ENCODE measurements around the gene ZFP36L2.

Gene ZFP36L2

DNA sequence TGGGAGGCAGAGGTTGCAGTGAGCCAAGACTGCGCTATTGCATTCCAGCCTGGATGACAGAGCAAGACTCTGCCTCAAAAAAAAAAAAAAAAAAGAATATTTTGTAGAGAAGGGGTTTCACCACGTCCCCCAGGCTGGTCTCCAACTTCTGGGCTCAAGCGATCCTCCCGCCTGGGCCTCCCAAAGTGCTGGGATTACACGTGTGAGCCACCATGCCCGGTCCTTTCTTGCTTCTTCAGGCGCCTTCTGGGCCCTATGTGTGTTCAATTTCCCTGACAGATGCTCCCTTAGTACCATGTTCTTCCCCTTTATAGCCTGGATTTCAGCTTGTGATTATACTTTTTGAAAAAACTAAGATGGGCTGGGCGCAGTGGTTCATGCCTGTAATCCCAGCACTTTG is 9.8 kb downstream of the ZFP36L2 start:
- no peak overlapping the region for H3K4me3 ChIP-seq (ENCODE audit: low read depth, low read length)
- no peaks in the 10 kb centered on the region for H3K27me3 ChIP-seq (ENCODE audit: insufficient read depth, low read length)
- H2AFZ ChIP-seq (ENCODE audit: low read length, unreplicated experiment) = no peak overlapping the region
- peaks cover 13% of the 10 kb centered on the region for H3K79me2 ChIP-seq (ENCODE audit: control insufficient read depth, insufficient read depth, low read length, unreplicated experiment)
- no peaks in the 10 kb centered on the region for H3K36me3 ChIP-seq (ENCODE audit: insufficient read depth, low read length)
- H3K27ac ChIP-seq (ENCODE audit: low read depth, low read length) = no peak overlapping the region
- peaks cover 26% of the 10 kb centered on the region for H3K4me1 ChIP-seq (ENCODE audit: control insufficient read depth, insufficient read depth, low read length, unreplicated experiment)

DNA sequence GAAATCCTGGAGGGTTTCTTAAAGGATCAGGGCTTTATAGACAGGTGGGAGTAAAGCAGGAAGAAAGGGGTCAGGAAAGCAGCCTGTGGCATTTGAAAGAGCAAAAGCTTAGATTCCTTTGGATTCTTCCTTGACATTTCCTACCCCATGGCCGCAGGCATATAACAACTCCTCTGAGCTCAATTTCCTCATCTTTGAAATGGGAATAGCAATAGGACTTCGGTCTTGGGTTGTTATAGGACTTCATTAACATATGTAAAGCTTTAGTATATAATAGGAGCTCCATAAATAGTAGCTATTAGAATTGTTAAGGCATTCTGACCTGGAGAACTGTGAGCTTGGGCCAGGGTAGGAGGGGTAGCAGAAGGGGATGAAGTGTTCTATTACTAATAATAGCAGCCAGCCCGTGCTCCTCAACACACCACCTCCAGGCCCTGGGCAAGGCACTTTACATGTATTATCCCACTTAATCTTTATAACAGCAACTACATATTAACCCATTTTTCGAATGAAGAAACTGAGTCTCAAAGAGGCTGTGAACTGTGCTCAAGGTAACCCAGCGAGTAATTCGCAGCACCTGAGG is 10.6 kb downstream of the ZFP36L2 start:
- H3K4me1 ChIP-seq (ENCODE audit: control insufficient read depth, insufficient read depth, low read length, unreplicated experiment) = peaks cover 18% of the 10 kb centered on the region
- H3K36me3 ChIP-seq (ENCODE audit: insufficient read depth, low read length) = no peaks in the 10 kb centered on the region
- H2AFZ ChIP-seq (ENCODE audit: low read length, unreplicated experiment) = no peak overlapping the region
- no peaks in the 10 kb centered on the region for H3K27me3 ChIP-seq (ENCODE audit: insufficient read depth, low read length)
- no peak overlapping the region for H3K4me3 ChIP-seq (ENCODE audit: low read depth, low read length)
- H3K79me2 ChIP-seq (ENCODE audit: control insufficient read depth, insufficient read depth, low read length, unreplicated experiment) = peaks cover 8% of the 10 kb centered on the region
- no peak overlapping the region for H3K27ac ChIP-seq (ENCODE audit: low read depth, low read length)

DNA sequence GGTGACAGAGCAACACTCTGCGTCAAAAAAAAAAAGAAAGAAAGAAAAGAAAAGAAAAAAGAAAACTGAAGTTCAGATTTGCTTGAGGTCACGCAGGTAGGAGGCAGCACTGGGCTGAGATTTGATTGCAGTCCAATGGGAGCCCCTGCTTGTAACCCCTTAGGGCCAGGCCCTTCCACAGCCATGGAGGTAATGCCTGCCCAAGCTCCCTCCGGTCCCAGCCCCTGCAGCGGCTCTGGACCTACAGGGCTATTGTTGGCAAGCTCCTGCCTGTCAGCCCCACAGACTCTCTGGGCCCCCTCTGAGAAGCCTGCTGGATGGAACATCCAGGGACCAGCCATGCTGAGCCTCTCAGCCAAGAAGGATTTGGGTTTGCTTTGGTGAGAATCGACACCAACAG is 12.2 kb downstream of the ZFP36L2 start:
- peaks cover 3% of the 10 kb centered on the region for H3K79me2 ChIP-seq (ENCODE audit: control insufficient read depth, insufficient read depth, low read length, unreplicated experiment)
- H3K36me3 ChIP-seq (ENCODE audit: insufficient read depth, low read length) = no peaks in the 10 kb centered on the region
- no peak overlapping the region for H3K4me3 ChIP-seq (ENCODE audit: low read depth, low read length)
- peaks cover 8% of the 10 kb centered on the region for H3K4me1 ChIP-seq (ENCODE audit: control insufficient read depth, insufficient read depth, low read length, unreplicated experiment)
- H2AFZ ChIP-seq (ENCODE audit: low read length, unreplicated experiment) = no peak overlapping the region
- no peaks in the 10 kb centered on the region for H3K27me3 ChIP-seq (ENCODE audit: insufficient read depth, low read length)
- H3K27ac ChIP-seq (ENCODE audit: low read depth, low read length) = no peak overlapping the region

DNA sequence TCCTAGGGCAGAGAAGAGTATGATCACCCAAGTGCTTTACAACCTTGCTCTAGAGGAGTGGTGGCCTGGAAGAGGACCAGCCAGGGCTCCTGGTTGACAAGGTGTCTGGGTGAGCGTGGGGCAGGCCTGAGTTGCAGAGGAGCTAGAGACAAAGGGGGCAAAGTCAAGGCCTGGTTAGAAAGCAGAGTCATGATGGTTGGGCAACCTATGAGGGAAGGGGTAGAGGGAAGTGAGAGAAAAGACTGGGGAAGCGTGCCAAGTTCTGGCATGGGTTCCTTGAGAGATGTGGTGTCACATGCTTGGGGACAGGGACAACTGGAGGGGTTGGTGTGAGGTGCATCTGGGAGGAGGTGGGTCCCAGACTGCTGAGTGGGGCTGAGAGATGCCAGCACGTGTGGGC is 13.5 kb downstream of the ZFP36L2 start:
- Histone ChIP-seq H3K27ac (ENCODE audit: low read depth, low read length) (no peak overlapping the region), H3K36me3 (ENCODE audit: insufficient read depth, low read length) (no peaks in the 10 kb centered on the region), H3K4me3 (ENCODE audit: low read depth, low read length) (no peak overlapping the region), H3K79me2 (ENCODE audit: control insufficient read depth, insufficient read depth, low read length, unreplicated experiment) (no peaks in the 10 kb centered on the region), H3K27me3 (ENCODE audit: insufficient read depth, low read length) (no peaks in the 10 kb centered on the region), H2AFZ (ENCODE audit: low read length, unreplicated experiment) (no peak overlapping the region), H3K4me1 (ENCODE audit: control insufficient read depth, insufficient read depth, low read length, unreplicated experiment) (no peaks in the 10 kb centered on the region)

DNA sequence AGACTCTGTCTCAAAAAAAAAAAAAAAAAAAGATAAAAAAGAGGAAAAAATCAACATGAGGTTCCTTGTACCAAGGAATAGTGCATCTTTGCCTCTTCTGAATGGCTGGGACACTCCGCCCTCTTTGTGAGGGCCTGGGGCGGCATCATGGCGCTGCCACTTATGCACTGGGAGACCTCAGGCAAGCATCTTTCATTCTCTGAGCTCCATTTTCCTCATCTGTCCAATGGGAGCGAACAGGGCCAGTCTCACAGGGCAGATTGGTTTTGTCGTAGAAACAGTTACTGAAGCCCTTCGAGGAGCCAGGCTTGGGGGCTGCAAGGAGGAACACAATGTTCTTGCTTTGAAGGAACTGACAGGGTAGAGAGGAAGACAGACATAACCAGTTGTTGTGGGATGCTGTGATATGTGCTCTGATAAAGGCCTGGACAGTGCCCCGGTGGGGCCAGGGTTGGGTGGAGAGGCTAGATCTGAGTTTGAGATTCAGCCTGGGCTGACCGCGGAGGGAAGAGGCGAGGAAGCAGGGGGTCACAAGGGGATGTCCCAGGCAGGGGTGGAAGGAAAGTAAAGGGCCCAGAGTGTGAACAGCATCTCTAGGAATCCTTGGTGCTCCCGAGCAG is 14.1 kb downstream of the ZFP36L2 start:
- Histone ChIP-seq H3K4me3 (ENCODE audit: low read depth, low read length) (no peak overlapping the region), H3K27me3 (ENCODE audit: insufficient read depth, low read length) (no peaks in the 10 kb centered on the region), H3K79me2 (ENCODE audit: control insufficient read depth, insufficient read depth, low read length, unreplicated experiment) (no peaks in the 10 kb centered on the region), H2AFZ (ENCODE audit: low read length, unreplicated experiment) (no peak overlapping the region), H3K27ac (ENCODE audit: low read depth, low read length) (no peak overlapping the region), H3K4me1 (ENCODE audit: control insufficient read depth, insufficient read depth, low read length, unreplicated experiment) (no peaks in the 10 kb centered on the region), H3K36me3 (ENCODE audit: insufficient read depth, low read length) (no peaks in the 10 kb centered on the region)

DNA sequence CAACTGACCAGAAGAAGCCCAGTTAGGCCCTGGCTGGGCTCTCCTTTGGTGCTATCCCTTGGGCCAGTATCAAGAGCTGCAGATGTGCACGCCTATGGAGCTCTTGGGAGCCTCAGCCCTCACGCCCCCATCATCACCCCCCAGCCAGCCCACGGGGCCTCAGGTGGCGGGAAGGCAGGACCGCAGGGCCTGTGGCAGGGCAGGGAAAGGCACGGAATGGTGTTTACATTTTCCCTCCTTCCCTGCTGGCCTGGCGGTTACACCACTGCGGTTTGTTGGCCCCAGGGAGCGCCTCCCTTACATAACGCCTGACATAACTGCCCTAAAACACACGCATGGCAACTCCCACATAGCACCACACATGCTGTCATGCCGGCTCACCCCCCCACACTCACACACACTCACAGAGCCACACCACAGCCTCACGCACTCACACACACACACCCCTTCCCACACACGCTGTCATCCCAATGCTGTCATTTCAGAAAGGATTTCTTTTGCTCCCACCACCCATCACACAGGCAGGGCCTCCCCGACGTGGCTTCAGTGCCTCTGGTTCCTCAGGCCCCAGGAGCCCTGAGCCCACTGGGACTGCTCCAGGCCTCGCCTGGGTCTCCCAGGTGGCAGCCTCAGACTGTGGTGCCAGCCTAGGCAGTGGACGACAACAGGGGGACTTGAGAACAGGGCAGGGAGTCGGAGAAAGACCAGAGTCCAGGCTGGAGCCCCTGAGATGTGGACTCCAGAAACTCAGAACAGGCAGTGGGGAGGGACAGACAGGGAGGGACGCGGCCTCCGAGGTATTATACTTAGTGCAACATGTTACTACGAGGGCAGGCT is 15.7 kb downstream of the ZFP36L2 start:
- Histone ChIP-seq H3K27ac (ENCODE audit: low read depth, low read length) (no peak overlapping the region), H3K27me3 (ENCODE audit: insufficient read depth, low read length) (no peaks in the 10 kb centered on the region), H3K4me3 (ENCODE audit: low read depth, low read length) (no peak overlapping the region), H3K4me1 (ENCODE audit: control insufficient read depth, insufficient read depth, low read length, unreplicated experiment) (no peaks in the 10 kb centered on the region), H3K36me3 (ENCODE audit: insufficient read depth, low read length) (no peaks in the 10 kb centered on the region), H2AFZ (ENCODE audit: low read length, unreplicated experiment) (no peak overlapping the region), H3K79me2 (ENCODE audit: control insufficient read depth, insufficient read depth, low read length, unreplicated experiment) (no peaks in the 10 kb centered on the region)

DNA sequence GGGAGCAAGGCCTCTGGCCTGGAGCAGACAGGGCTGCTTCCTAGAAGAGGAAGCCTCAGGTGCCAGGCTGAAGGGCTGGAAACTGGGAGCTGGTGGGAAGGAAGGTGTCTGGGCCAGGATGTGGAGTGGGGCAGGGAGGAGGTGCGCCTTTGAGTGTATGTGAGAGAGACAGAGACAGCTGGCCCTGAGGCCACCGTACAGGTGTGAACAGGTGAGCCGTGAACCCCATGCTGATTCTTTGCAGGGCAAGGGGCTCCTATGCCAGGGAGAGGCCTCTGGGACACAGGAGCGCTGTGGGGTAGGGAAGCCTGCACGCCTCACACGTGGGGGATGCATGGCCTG is 16.3 kb downstream of the ZFP36L2 start:
- no peaks in the 10 kb centered on the region for H3K27me3 ChIP-seq (ENCODE audit: insufficient read depth, low read length)
- no peaks in the 10 kb centered on the region for H3K36me3 ChIP-seq (ENCODE audit: insufficient read depth, low read length)
- no peak overlapping the region for H2AFZ ChIP-seq (ENCODE audit: low read length, unreplicated experiment)
- H3K4me3 ChIP-seq (ENCODE audit: low read depth, low read length) = no peak overlapping the region
- H3K4me1 ChIP-seq (ENCODE audit: control insufficient read depth, insufficient read depth, low read length, unreplicated experiment) = no peaks in the 10 kb centered on the region
- H3K27ac ChIP-seq (ENCODE audit: low read depth, low read length) = no peak overlapping the region
- no peaks in the 10 kb centered on the region for H3K79me2 ChIP-seq (ENCODE audit: control insufficient read depth, insufficient read depth, low read length, unreplicated experiment)

DNA sequence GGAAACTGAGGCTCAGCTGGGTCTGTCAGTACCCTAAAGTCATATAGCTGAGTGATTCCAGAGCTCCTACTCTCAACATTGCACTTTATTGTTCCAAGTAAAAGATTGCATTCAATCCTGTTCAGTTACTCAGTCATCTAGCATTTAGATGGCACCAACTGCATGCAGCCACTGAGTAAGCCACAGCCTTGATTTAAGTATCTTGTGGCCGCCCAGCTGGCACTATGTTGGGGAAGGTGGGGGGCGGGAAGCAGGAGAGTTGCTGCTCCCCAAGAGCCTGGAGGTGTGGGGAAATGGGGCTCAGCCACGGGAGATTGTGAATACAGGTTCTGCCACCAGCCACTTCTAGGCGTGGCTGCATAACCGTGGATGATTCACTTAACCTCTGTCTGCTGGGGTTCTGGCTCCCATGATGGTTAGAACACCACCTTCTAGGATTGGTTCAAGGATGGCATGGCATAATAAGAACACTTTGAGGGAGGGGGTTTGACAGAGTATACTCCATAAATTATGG is 17.1 kb downstream of the ZFP36L2 start:
- Histone ChIP-seq H3K36me3 (ENCODE audit: insufficient read depth, low read length) (no peaks in the 10 kb centered on the region), H3K27ac (ENCODE audit: low read depth, low read length) (no peak overlapping the region), H2AFZ (ENCODE audit: low read length, unreplicated experiment) (no peak overlapping the region), H3K27me3 (ENCODE audit: insufficient read depth, low read length) (no peaks in the 10 kb centered on the region), H3K79me2 (ENCODE audit: control insufficient read depth, insufficient read depth, low read length, unreplicated experiment) (no peaks in the 10 kb centered on the region), H3K4me3 (ENCODE audit: low read depth, low read length) (no peak overlapping the region), H3K4me1 (ENCODE audit: control insufficient read depth, insufficient read depth, low read length, unreplicated experiment) (no peaks in the 10 kb centered on the region)

DNA sequence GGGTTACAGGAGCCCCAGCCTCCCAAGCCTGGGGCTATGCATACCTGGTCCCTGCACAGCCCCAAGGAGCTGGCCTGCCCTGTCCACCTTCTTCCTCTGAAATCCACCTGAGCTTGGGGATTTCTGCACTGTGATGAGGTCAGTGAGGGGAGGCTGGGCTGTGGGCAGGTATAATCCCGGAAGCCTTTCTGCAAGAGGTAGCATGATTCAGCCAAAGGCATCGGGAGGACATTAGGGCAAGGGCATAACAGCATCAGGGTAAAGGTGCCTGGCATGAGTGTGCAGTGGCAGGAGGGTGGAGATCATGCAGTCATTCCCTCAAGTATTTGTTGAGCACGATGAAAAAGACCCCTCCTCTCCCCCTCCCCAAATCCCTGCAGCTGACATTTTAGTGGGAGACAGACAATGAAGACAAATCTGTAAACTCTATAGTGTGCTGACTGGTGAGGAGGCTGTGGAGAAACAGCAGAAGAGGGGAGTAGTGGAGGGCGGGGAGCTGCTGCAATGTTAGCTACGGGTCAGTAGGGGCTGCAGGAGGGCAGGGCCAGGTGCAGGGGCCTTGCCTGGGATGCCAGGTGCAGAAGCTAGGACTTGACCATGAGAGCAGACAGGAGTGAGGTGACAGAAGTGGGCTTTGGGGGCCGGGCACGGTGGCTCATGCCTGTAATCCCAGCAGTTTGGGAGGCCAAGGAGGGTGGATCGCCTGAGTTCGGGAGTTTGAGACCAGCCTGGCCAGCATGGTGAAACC is 18.7 kb downstream of the ZFP36L2 start:
- H3K4me1 ChIP-seq (ENCODE audit: control insufficient read depth, insufficient read depth, low read length, unreplicated experiment) = no peaks in the 10 kb centered on the region
- no peaks in the 10 kb centered on the region for H3K27me3 ChIP-seq (ENCODE audit: insufficient read depth, low read length)
- no peaks in the 10 kb centered on the region for H3K79me2 ChIP-seq (ENCODE audit: control insufficient read depth, insufficient read depth, low read length, unreplicated experiment)
- no peak overlapping the region for H2AFZ ChIP-seq (ENCODE audit: low read length, unreplicated experiment)
- H3K27ac ChIP-seq (ENCODE audit: low read depth, low read length) = no peak overlapping the region
- H3K36me3 ChIP-seq (ENCODE audit: insufficient read depth, low read length) = no peaks in the 10 kb centered on the region
- no peak overlapping the region for H3K4me3 ChIP-seq (ENCODE audit: low read depth, low read length)

DNA sequence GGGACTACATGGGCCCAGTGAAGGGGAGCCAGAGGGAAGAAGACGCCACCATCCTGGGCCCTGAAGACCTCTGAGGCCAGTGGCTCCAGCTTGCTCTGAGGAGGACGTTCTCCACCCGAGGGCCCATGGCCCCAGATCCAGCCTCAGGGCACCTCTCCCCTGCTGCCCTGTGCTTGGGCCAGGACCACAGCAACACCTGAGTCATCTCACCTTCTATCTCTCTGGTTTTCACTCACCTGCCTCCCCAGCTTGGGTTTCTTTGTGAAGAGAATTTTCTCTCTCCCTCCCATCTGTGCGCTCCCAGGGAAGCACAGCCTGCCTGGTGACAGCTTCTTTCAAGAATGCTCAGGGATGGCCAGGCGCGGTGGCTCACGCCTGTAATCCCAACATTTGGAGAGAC is 19.8 kb downstream of the ZFP36L2 start:
- H3K36me3 ChIP-seq (ENCODE audit: insufficient read depth, low read length) = no peaks in the 10 kb centered on the region
- no peak overlapping the region for H3K27ac ChIP-seq (ENCODE audit: low read depth, low read length)
- H3K27me3 ChIP-seq (ENCODE audit: insufficient read depth, low read length) = no peaks in the 10 kb centered on the region
- H3K79me2 ChIP-seq (ENCODE audit: control insufficient read depth, insufficient read depth, low read length, unreplicated experiment) = no peaks in the 10 kb centered on the region
- no peak overlapping the region for H3K4me3 ChIP-seq (ENCODE audit: low read depth, low read length)
- no peaks in the 10 kb centered on the region for H3K4me1 ChIP-seq (ENCODE audit: control insufficient read depth, insufficient read depth, low read length, unreplicated experiment)
- H2AFZ ChIP-seq (ENCODE audit: low read length, unreplicated experiment) = no peak overlapping the region

Data from ACC112 (cell line).